ENCODE results near the gene NCK2. TPM values are rescaled to one million over a fixed set of nuclear protein-coding genes. Genes with fewer than 3 reads are reported as not detected.

Gene NCK2
- total RNA-seq, 1 experiment from 2014 or later, result 45.4 TPM

DNA sequence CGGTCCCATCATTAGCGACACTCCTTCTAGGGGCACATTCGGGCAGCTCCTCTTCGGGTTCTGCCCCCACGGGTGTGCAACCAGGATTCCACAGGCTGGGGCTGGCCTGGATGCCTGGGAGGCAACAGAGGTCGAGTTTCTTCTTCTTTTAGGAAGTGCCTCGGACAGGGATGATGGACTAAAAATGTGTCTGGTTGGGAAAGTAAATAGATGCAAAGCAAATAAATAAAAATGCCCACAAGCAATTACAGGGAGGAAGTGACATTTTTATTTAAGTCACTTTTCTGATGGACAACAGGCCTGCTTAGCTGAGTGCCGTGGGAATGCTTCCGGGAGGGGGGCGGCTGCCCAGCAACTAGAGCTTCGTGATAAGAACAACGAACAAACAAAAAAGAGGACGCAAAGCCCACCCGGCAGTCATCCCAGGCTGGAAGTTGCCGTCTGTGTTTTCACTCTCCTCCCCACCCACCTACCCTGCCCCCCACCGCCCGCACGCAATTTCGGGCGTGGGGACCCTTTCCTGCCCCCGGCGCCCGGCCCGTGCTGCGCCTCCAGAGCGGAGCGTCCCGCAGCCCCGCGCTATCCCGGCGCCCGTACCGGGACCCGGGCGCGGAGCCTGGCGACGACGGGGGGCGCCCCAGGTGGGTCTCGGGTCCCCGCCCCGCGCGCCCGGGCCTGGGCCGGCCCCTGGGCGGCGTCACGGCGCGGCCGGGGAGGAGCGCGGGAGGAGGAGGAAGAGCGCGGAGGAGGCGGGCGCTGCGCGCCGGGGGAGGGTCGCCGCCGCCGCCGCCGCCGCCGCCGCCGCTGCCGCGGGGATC is 412 bp upstream of the NCK2 start:
- H3K79me2 ChIP-seq (ENCODE audit: low read length), result peaks cover 41% of the 10 kb centered on the region

GRCh38 chr2:105746177-105747080 is 1.7 kb downstream of the NCK2 start:
- POLR2A ChIA-PET (ENCODE audit: unreplicated experiment), result interaction anchor here (0.9 kb wide), 1 partner anchor 33 kb away, joined by 3 read pairs; no protein-coding TSS in a partner anchor
- peaks cover 22% of the 10 kb centered on the region for H4K20me1 ChIP-seq (ENCODE audit: low read length)
- intact Hi-C loops (cut with micrococcal nuclease), result no loop called here

More for the DNA sequence above, 412 bp upstream of the NCK2 start:
- H3K27ac ChIP-seq (ENCODE audit: low read length), result peak overlapping the region; percentile 40
- H4K20me1 ChIP-seq (ENCODE audit: low read length), result peaks cover 16% of the 10 kb centered on the region
- H3K9me2 ChIP-seq (replicated peaks; ENCODE audit: low read length), result no peaks in the 10 kb centered on the region
- H3K27me3 ChIP-seq (ENCODE audit: low read length), result no peaks in the 10 kb centered on the region
- intact Hi-C loops (cut with micrococcal nuclease), result loop anchor here (2.0 to 5.0 kb wide), 2 partner anchors 117 to 167 kb away; no protein-coding TSS in a partner anchor
- ATAC-seq (peak; percentile 80), DNase-seq (peak; percentile 64)
- peak overlapping the region; percentile 51 for H3K9ac ChIP-seq (ENCODE audit: low read length)
- ChIA-PET POLR2A (ENCODE audit: unreplicated experiment) (no interaction called here), CTCF (interaction anchor here (0.5 to 1.0 kb wide), 2 partner anchors 168 to 553 kb away, joined by 3 read pairs; no protein-coding TSS in a partner anchor)
- TSS peak; percentile 71 for BruUV-seq (replicated peaks)
- H3K4me1 ChIP-seq (ENCODE audit: insufficient read depth, low read length), result peaks cover 18% of the 10 kb centered on the region
- H2AFZ ChIP-seq (ENCODE audit: low read length), result peak overlapping the region; percentile 68
- peak overlapping the region; percentile 55 for H3K4me3 ChIP-seq (ENCODE audit: low read length)
- no peaks in the 10 kb centered on the region for H3F3A ChIP-seq (ENCODE audit: low read length, unreplicated experiment)
- peak overlapping the region; percentile 78 for H3K4me2 ChIP-seq (ENCODE audit: low read length)
- no peaks in the 10 kb centered on the region for H3K36me3 ChIP-seq (ENCODE audit: low read depth, low read length)
- no peaks in the 10 kb centered on the region for H3K9me3 ChIP-seq (ENCODE audit: low read length)
- TF ChIP-seq CTCF (conservative IDR thresholded peaks at IDR 0.05; ENCODE audit: low read depth, low read length) (no peak), EZH2 (IDR thresholded peaks at IDR 0.05; ENCODE audit: low read length, unreplicated experiment) (no peak), EZH2phosphoT487 (IDR thresholded peaks at IDR 0.05; ENCODE audit: borderline replicate concordance, low read length) (no peak)

More at GRCh38 chr2:105746177-105747080, 1.7 kb downstream of the NCK2 start:
- Histone ChIP-seq H3K79me2 (ENCODE audit: low read length) (peaks cover 63% of the 10 kb centered on the region), H3K4me3 (ENCODE audit: low read length) (peak overlapping the region; percentile 80), H3K4me1 (ENCODE audit: insufficient read depth, low read length) (peaks cover 18% of the 10 kb centered on the region), H3K4me2 (ENCODE audit: low read length) (peak overlapping the region; percentile 98), H3K36me3 (ENCODE audit: low read depth, low read length) (no peaks in the 10 kb centered on the region), H3K9ac (ENCODE audit: low read length) (peak overlapping the region; percentile 86), H3F3A (ENCODE audit: low read length, unreplicated experiment) (no peaks in the 10 kb centered on the region), H2AFZ (ENCODE audit: low read length) (peak overlapping the region; percentile 57), H3K9me3 (ENCODE audit: low read length) (no peaks in the 10 kb centered on the region), H3K9me2 (replicated peaks; ENCODE audit: low read length) (no peaks in the 10 kb centered on the region), H3K27me3 (ENCODE audit: low read length) (no peaks in the 10 kb centered on the region), H3K27ac (ENCODE audit: low read length) (no peak overlapping the region)
- CTCF ChIA-PET, result no interaction called here
- DNase-seq (peak; percentile 50), ATAC-seq (peak; percentile 16)
- TF ChIP-seq CTCF (conservative IDR thresholded peaks at IDR 0.05; ENCODE audit: low read depth, low read length) (no peak), EZH2phosphoT487 (IDR thresholded peaks at IDR 0.05; ENCODE audit: borderline replicate concordance, low read length) (no peak), EZH2 (IDR thresholded peaks at IDR 0.05; ENCODE audit: low read length, unreplicated experiment) (no peak)
- TSS peak; percentile 29 for BruUV-seq (replicated peaks)
